ENCODE measurements around the gene PTPRD. TPM values are rescaled to one million over a fixed set of nuclear protein-coding genes. Genes with fewer than 3 reads are reported as not detected.

Gene PTPRD
- total and polyA plus RNA-seq, 2 donors (not counting 1 experiment from before 2014, with no cell fraction given), result not detected

DNA sequence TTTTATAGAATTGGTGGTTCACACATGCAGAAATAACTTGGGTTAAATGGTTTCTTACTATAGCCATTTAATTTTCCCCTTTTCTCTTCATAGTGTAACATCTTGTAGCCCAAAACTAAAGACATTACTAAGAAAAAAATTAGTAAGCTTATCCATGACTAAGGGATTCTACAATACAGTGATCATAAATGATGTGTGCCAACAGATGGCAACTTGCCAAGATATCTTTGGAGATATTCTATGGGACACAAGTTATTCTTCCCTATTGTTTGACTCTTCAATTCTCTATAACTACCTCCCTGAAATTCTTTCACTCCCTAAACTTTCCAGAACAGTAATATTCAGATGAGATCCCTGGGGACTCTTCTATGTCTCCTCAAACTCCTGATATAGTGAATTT, 580.6 kb downstream of the PTPRD start:
- TF ChIP-seq, protein P1, sequence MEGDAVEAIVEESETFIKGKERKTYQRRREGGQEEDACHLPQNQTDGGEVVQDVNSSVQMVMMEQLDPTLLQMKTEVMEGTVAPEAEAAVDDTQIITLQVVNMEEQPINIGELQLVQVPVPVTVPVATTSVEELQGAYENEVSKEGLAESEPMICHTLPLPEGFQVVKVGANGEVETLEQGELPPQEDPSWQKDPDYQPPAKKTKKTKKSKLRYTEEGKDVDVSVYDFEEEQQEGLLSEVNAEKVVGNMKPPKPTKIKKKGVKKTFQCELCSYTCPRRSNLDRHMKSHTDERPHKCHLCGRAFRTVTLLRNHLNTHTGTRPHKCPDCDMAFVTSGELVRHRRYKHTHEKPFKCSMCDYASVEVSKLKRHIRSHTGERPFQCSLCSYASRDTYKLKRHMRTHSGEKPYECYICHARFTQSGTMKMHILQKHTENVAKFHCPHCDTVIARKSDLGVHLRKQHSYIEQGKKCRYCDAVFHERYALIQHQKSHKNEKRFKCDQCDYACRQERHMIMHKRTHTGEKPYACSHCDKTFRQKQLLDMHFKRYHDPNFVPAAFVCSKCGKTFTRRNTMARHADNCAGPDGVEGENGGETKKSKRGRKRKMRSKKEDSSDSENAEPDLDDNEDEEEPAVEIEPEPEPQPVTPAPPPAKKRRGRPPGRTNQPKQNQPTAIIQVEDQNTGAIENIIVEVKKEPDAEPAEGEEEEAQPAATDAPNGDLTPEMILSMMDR (IDR thresholded peaks at IDR 0.05), result no peak
- no peak for TF ChIP-seq EZH2 (IDR thresholded peaks at IDR 0.05; ENCODE audit: borderline replicate concordance, insufficient read depth, low read depth, low read length, poor library complexity, severe bottlenecking)
- Histone ChIP-seq H3K27me3 (replicated peaks in 1 of 4; ENCODE audit: control extremely low read depth in 1 of 4, control insufficient read depth in 3 of 4, insufficient read depth in 4 of 4, low read length in 3 of 4) (no peaks in the 10 kb centered on the region), H3K36me3 (replicated peaks in 1 of 2; ENCODE audit: control extremely low read depth in 1 of 2, control insufficient read depth in 1 of 2, extremely low read depth in 1 of 2, insufficient read depth in 2 of 2, low read length in 1 of 2) (no peaks in the 10 kb centered on the region), H3K4me1 (ENCODE audit: control insufficient read depth in 2 of 2, insufficient read depth in 2 of 2, low read length in 2 of 2) (no peaks in the 10 kb centered on the region), H3K9ac (ENCODE audit: low read length) (no peak overlapping the region), H4K20me1 (ENCODE audit: control insufficient read depth, insufficient read depth, low read length, poor library complexity, severe bottlenecking) (no peaks in the 10 kb centered on the region), H3K4me2 (replicated peaks; ENCODE audit: low read depth, low read length, poor library complexity, severe bottlenecking) (no peak overlapping the region), H2AFZ (ENCODE audit: insufficient read depth, low read depth, low read length, poor library complexity, severe bottlenecking) (no peak overlapping the region), H3K4me3 (ENCODE audit: control extremely low read depth in 1 of 5, extremely low read depth in 1 of 5, insufficient read depth in 1 of 5, low read depth in 2 of 5, low read length in 4 of 5) (no peak overlapping the region), H3K27ac (ENCODE audit: low read length in 2 of 2) (no peak overlapping the region), H3K9me3 (ENCODE audit: control extremely low read depth in 1 of 3, control insufficient read depth in 2 of 3, insufficient read depth in 1 of 3, low read length in 2 of 3) (peaks cover 0 to 7% (median 0%) of the 10 kb centered on the region in 3 donors), H3K79me2 (ENCODE audit: control insufficient read depth, insufficient read depth, low read length) (no peaks in the 10 kb centered on the region)
- no peaks in the 10 kb centered on the region for H3K9me3 Mint-ChIP-seq (ENCODE audit: insufficient read depth)
- H3K4me3 Mint-ChIP-seq, result no peak overlapping the region
- H3K27me3 Mint-ChIP-seq, result no peaks in the 10 kb centered on the region
- DNase-seq, result no peak
- CTCF ChIA-PET, result no interaction called here
- POLR2A ChIA-PET, result no interaction called here
- ATAC-seq (ENCODE audit: low read depth), result no peak
- intact Hi-C loops (cut with micrococcal nuclease), result no loop called here
- no peaks in the 10 kb centered on the region for H3K4me1 Mint-ChIP-seq
- no peak overlapping the region for H3K27ac Mint-ChIP-seq

DNA sequence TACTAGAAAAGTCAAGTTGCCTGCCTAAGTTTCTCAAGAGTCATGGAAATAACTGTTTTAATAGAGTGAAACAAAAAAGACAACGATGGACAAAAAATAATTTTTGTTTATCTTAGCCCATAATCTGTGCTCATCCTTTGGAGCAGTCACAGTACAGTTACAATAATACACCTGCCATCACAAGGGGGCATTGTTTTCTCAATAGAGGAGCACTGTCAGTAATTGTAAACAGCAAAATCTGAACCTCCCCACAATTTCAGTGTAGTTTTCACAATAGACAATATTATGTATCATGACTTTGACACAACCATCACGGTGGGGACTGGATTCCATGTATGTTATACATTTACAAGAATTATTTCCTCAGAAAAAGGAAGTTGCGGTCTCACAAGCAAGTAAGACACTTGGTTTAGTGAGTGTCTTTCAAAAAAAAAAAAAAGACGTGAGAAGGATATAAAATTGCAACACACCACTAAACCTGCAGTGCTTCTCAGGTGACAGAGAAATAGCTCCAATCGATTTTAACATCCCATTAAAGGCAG, 586.3 kb downstream of the PTPRD start:
- no peaks in the 10 kb centered on the region for H3K27me3 ChIP-seq (replicated peaks in 1 of 4; ENCODE audit: control extremely low read depth in 1 of 4, control insufficient read depth in 3 of 4, insufficient read depth in 4 of 4, low read length in 3 of 4)
- H3K4me2 ChIP-seq (replicated peaks; ENCODE audit: low read depth, low read length, poor library complexity, severe bottlenecking), result no peak overlapping the region
- H3K36me3 ChIP-seq (replicated peaks in 1 of 2; ENCODE audit: control extremely low read depth in 1 of 2, control insufficient read depth in 1 of 2, extremely low read depth in 1 of 2, insufficient read depth in 2 of 2, low read length in 1 of 2), result no peaks in the 10 kb centered on the region
- H3K4me1 ChIP-seq (ENCODE audit: control insufficient read depth in 2 of 2, insufficient read depth in 2 of 2, low read length in 2 of 2), result no peaks in the 10 kb centered on the region
- H3K79me2 ChIP-seq (ENCODE audit: control insufficient read depth, insufficient read depth, low read length), result no peaks in the 10 kb centered on the region
- CTCF ChIA-PET, result interaction anchor here (0.7 kb wide), 1 partner anchor 424 kb away, joined by 5 read pairs; no protein-coding TSS in a partner anchor
- DNase-seq (no peak), ATAC-seq (ENCODE audit: low read depth) (no peak)
- Mint-ChIP-seq H3K4me1 (no peaks in the 10 kb centered on the region), H3K9me3 (ENCODE audit: insufficient read depth) (no peaks in the 10 kb centered on the region), H3K4me3 (no peak overlapping the region), H3K27me3 (no peaks in the 10 kb centered on the region), H3K27ac (no peak overlapping the region)
- TF ChIP-seq, protein P1 (IDR thresholded peaks at IDR 0.05), result no peak
- TF ChIP-seq EZH2 (IDR thresholded peaks at IDR 0.05; ENCODE audit: borderline replicate concordance, insufficient read depth, low read depth, low read length, poor library complexity, severe bottlenecking), result no peak
- H4K20me1 ChIP-seq (ENCODE audit: control insufficient read depth, insufficient read depth, low read length, poor library complexity, severe bottlenecking), result no peaks in the 10 kb centered on the region
- POLR2A ChIA-PET, result no interaction called here
- H3K9ac ChIP-seq (ENCODE audit: low read length), result no peak overlapping the region
- H2AFZ ChIP-seq (ENCODE audit: insufficient read depth, low read depth, low read length, poor library complexity, severe bottlenecking), result no peak overlapping the region
- H3K4me3 ChIP-seq (ENCODE audit: control extremely low read depth in 1 of 5, extremely low read depth in 1 of 5, insufficient read depth in 1 of 5, low read depth in 2 of 5, low read length in 4 of 5), result no peak overlapping the region
- H3K27ac ChIP-seq (ENCODE audit: low read length in 2 of 2), result no peak overlapping the region
- no CpG with 5 or more reads among the region's 5 CpGs for WGBS (ENCODE audit: insufficient coverage)
- H3K9me3 ChIP-seq (ENCODE audit: control extremely low read depth in 1 of 3, control insufficient read depth in 2 of 3, insufficient read depth in 1 of 3, low read length in 2 of 3), result peaks cover 0 to 7% (median 0%) of the 10 kb centered on the region in 3 donors
- intact Hi-C loops (cut with micrococcal nuclease), result no loop called here

Data from B cell (primary cell).